K562 (cell line): ENCODE results near the gene GALNS. TPM values are rescaled to one million over a fixed set of nuclear protein-coding genes. Genes with fewer than 3 reads are reported as not detected.
A peak's percentile ranks its signal among the peaks of the same experiment; 100 is the strongest.

Experiments
- CXXC5 ChIP-seq: fragments of 250-450 bp; sonication (Bioruptor Pico); IDR thresholded peaks from 2 replicates; pipeline ENCODE4 v1.8.0; 2022; ENCODE audit warnings: inconsistent platforms, mild to moderate bottlenecking, moderate library complexity
- GABPA ChIP-seq: fragments of 200-800 bp; sonication (Bioruptor generic); conservative IDR thresholded peaks from 2 replicates; pipeline ENCODE4 v1.6.1; 2016; ENCODE audit warnings: low read depth, missing genetic modification characterization, missing compliant biosample characterization
- HDGF ChIP-seq: fragments of 450-650 bp; IDR thresholded peaks from 2 replicates; pipeline ENCODE4 v1.6.1; 2016
- KDM2B ChIP-seq: fragments of 250-450 bp; sonication (Bioruptor Pico); IDR thresholded peaks from 2 replicates; pipeline ENCODE4 v1.8.0; 2021; ENCODE audit warnings: mild to moderate bottlenecking, moderate library complexity
- MED1 ChIP-seq: sonication (generic); formaldehyde crosslinking; IDR thresholded peaks from 2 replicates; pipeline ENCODE4 v1.8.1; 2023; ENCODE audit warnings: missing genetic modification reagents, borderline replicate concordance
- NBN ChIP-seq: fragments of 450-650 bp; IDR thresholded peaks from 2 replicates; pipeline ENCODE4 v1.6.1; 2016; ENCODE audit warnings: low read depth, mild to moderate bottlenecking
- SAFB2 ChIP-seq: fragments of 200-400 bp; formaldehyde crosslinking; IDR thresholded peaks from 2 replicates; pipeline ENCODE4 v1.6.1; 2018; ENCODE audit warnings: borderline replicate concordance, low read length, low read depth, moderate library complexity; ENCODE audit not compliant: severe bottlenecking
- SREBF1 ChIP-seq: fragments of 150-350 bp; IDR thresholded peaks from 2 replicates; pipeline ENCODE4 v1.6.1; 2014; ENCODE audit warnings: antibody characterized with exemption, low read depth, low read length, borderline replicate concordance
- STAG1 ChIP-seq: sonication (generic); formaldehyde crosslinking; IDR thresholded peaks from 2 replicates; pipeline ENCODE4 v1.5.0; 2020; ENCODE audit warnings: missing genetic modification reagents, borderline replicate concordance
- TAL1 ChIP-seq: fragments of 450-650 bp; IDR thresholded peaks from 2 replicates; pipeline ENCODE4 v1.6.1; 2016; ENCODE audit warnings: mild to moderate bottlenecking
- TBL1XR1 ChIP-seq, 2 experiments: IDR thresholded peaks; 2 replicates each; pipeline ENCODE4 v1.6.1; 2012; ENCODE audit warnings: improper control_type of control experiment in 2 of 2, low read length in 2 of 2, mild to moderate bottlenecking in 1 of 2
- TCF7 ChIP-seq: sonication (generic); IDR thresholded peaks from 2 replicates; pipeline ENCODE4 v1.6.1; 2016; ENCODE audit warnings: antibody characterized with exemption, borderline replicate concordance
- TSC22D4 ChIP-seq: fragments of 450-650 bp; IDR thresholded peaks from 2 replicates; pipeline ENCODE4 v1.6.1; 2016; ENCODE audit warnings: missing genetic modification characterization, missing biosample characterization, control low read depth
- ZNF12 ChIP-seq: sonication (generic); formaldehyde crosslinking; IDR thresholded peaks from 2 replicates; pipeline ENCODE4 v1.4.0; 2020; ENCODE audit warnings: mild to moderate bottlenecking, missing genetic modification reagents
- ZNF175 ChIP-seq: fragments of 200-800 bp; sonication (Bioruptor generic); IDR thresholded peaks from 2 replicates; pipeline ENCODE4 v1.6.1; 2016; ENCODE audit warnings: low read depth, mild to moderate bottlenecking, missing genetic modification characterization, missing compliant biosample characterization
- ZNF239 ChIP-seq: fragments of 250-450 bp; sonication (Bioruptor Pico); IDR thresholded peaks from 2 replicates; pipeline ENCODE4 v1.4.0; 2020; ENCODE audit warnings: mild to moderate bottlenecking
- ZNF644 ChIP-seq: fragments of 200-800 bp; sonication (Bioruptor generic); IDR thresholded peaks from 2 replicates; pipeline ENCODE4 v1.6.1; 2016; ENCODE audit warnings: low read depth, missing genetic modification characterization, missing compliant biosample characterization
- ZNF75A ChIP-seq: fragments of 450-650 bp; formaldehyde crosslinking; IDR thresholded peaks from 2 replicates; pipeline ENCODE4 v1.4.0; 2020; ENCODE audit warnings: mild to moderate bottlenecking
- polyA plus RNA-seq, 8 experiments: library from polyadenylated mRNA; depleted of rRNA in 4 of 8; stranded (reverse) in 5 of 8; unstranded in 3 of 8; fragments of >200 nt; fragmentation: Nextera tagmentation in 2 of 8; fragmentation: Illumina TruSeq in 1 of 8; extraction: Ambion mirVana in 2 of 8; extraction: Trizol in 1 of 8; gene quantifications; 2 replicates each; pipeline versions ENCODE4 v1.2.1 to v1.2.3, GENCODE V29; 2011 to 2014; ENCODE audit warnings: inconsistent platforms in 1 of 8, missing spikeins in 1 of 8
- total RNA-seq, 7 experiments: library from RNA; depleted of rRNA in 6 of 7; stranded (reverse); fragments of >200 nt in 6 of 7; fragmentation: Illumina TruSeq in 2 of 7; extraction: Trizol in 2 of 7; gene quantifications; 2 replicates each; pipeline versions ENCODE4 v1.2.1 to v1.2.3, GENCODE V29; 2011 to 2021; ENCODE audit warnings: low replicate concordance in 1 of 7
- TF ChIP-seq, protein P1 (sequence below): fragments of 250-450 bp; sonication (Bioruptor Pico); IDR thresholded peaks from 2 replicates; pipeline ENCODE4 v1.4.0; 2020; ENCODE audit warnings: borderline replicate concordance
- TF ChIP-seq, protein P2 (sequence below): fragments of 250-450 bp; sonication (Bioruptor Pico); IDR thresholded peaks from 2 replicates; pipeline ENCODE4 v1.5.0; 2021; ENCODE audit warnings: mild to moderate bottlenecking, borderline replicate concordance
- TF ChIP-seq, protein P3 (sequence below): sonication (generic); formaldehyde crosslinking; IDR thresholded peaks from 2 replicates; pipeline ENCODE4 v1.8.0; 2023; ENCODE audit warnings: mild to moderate bottlenecking, missing genetic modification reagents
- TF ChIP-seq, protein P4 (sequence below): sonication (generic); formaldehyde crosslinking; IDR thresholded peaks from 2 replicates; pipeline ENCODE4 v1.4.0; 2020; ENCODE audit warnings: mild to moderate bottlenecking, missing genetic modification reagents

Gene GALNS
- total and polyA plus RNA-seq, 9 of the 15 experiments (the other 6 are each of a cell fraction or from before 2014, with no cell fraction given), result 0.38 to 13.2 (median 4.3) TPM

DNA sequence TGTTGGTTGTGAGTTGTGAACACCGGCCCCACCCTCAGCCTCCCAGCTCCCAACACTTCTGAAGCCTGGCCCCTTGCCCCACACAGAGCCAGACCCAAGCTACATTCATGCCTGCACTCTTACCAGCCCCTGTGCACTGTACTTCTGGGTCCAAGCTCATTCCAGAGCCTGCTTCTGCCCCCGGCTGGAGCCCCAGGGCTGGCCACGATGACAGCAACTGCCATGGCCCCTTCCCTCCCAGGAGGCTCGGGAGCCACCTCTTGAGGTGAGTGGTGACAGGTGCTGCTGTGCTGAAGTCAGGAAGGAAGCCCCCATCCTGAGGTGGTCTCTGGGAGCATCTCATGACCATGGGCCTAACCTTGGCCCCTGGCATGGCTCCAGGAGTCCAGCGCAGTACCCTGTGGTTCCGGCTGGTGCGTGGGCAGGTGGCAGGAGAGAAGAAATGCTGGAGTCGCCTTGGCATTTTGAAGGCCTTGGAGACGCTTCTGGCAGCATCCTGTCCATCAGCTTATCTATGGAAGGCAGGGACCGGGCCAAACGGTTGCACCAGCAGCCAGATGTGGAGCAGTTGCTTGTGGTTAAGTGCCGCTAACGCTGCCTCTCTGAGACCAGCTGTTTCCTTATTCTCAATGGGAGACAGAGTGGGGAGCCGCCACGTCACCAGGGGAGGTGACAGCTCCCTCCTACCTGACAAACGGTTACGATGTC is 57.0 kb downstream of the GALNS start (continued):
- TF ChIP-seq, protein P1, sequence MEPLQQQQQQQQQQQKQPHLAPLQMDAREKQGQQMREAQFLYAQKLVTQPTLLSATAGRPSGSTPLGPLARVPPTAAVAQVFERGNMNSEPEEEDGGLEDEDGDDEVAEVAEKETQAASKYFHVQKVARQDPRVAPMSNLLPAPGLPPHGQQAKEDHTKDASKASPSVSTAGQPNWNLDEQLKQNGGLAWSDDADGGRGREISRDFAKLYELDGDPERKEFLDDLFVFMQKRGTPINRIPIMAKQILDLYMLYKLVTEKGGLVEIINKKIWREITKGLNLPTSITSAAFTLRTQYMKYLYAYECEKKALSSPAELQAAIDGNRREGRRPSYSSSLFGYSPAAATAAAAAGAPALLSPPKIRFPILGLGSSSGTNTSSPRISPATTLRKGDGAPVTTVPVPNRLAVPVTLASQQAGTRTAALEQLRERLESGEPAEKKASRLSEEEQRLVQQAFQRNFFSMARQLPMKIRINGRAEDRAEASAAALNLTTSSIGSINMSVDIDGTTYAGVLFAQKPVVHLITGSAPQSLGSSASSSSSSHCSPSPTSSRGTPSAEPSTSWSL (CRISPR knock-in tag), result no peak
- TF ChIP-seq ZNF75A (CRISPR knock-in tag) (no peak), MED1 (no peak), TBL1XR1 (IDR thresholded peaks at IDR 0.05; ENCODE audit: low read length in 2 of 2) (peak in 1 of 2 experiments; percentile 38; a peak in 1 of 4 replicates), SAFB2 (no peak), TCF7 (0 out of 2 replicates have a peak, but pooled peaks have one; percentile 23), TSC22D4 (tag) (no peak), CXXC5 (CRISPR knock-in tag) (peak; percentile 87), ZNF175 (peak; percentile 77; the same call in 1 of the 2 replicates), ZNF239 (no peak), KDM2B (CRISPR knock-in tag) (no peak), TAL1 (peak; percentile 86), ZNF644 (tag) (no peak), ZNF12 (CRISPR knock-in tag) (no peak), SREBF1 (no peak), GABPA (tag) (peak; percentile 52; the same call in 1 of the 2 replicates), HDGF (no peak), STAG1 (CRISPR knock-in tag) (no peak), NBN (0 out of 2 replicates have a peak, but pooled peaks have one; percentile 38)
- TF ChIP-seq, protein P2, sequence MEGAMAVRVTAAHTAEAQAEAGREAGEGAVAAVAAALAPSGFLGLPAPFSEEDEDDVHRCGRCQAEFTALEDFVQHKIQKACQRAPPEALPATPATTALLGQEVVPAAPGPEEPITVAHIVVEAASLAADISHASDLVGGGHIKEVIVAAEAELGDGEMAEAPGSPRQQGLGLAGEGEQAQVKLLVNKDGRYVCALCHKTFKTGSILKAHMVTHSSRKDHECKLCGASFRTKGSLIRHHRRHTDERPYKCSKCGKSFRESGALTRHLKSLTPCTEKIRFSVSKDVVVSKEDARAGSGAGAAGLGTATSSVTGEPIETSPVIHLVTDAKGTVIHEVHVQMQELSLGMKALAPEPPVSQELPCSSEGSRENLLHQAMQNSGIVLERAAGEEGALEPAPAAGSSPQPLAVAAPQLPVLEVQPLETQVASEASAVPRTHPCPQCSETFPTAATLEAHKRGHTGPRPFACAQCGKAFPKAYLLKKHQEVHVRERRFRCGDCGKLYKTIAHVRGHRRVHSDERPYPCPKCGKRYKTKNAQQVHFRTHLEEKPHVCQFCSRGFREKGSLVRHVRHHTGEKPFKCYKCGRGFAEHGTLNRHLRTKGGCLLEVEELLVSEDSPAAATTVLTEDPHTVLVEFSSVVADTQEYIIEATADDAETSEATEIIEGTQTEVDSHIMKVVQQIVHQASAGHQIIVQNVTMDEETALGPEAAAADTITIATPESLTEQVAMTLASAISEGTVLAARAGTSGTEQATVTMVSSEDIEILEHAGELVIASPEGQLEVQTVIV, result no peak
- TF ChIP-seq, protein P3, sequence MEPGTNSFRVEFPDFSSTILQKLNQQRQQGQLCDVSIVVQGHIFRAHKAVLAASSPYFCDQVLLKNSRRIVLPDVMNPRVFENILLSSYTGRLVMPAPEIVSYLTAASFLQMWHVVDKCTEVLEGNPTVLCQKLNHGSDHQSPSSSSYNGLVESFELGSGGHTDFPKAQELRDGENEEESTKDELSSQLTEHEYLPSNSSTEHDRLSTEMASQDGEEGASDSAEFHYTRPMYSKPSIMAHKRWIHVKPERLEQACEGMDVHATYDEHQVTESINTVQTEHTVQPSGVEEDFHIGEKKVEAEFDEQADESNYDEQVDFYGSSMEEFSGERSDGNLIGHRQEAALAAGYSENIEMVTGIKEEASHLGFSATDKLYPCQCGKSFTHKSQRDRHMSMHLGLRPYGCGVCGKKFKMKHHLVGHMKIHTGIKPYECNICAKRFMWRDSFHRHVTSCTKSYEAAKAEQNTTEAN (CRISPR knock-in tag), result no peak
- TF ChIP-seq, protein P4, sequence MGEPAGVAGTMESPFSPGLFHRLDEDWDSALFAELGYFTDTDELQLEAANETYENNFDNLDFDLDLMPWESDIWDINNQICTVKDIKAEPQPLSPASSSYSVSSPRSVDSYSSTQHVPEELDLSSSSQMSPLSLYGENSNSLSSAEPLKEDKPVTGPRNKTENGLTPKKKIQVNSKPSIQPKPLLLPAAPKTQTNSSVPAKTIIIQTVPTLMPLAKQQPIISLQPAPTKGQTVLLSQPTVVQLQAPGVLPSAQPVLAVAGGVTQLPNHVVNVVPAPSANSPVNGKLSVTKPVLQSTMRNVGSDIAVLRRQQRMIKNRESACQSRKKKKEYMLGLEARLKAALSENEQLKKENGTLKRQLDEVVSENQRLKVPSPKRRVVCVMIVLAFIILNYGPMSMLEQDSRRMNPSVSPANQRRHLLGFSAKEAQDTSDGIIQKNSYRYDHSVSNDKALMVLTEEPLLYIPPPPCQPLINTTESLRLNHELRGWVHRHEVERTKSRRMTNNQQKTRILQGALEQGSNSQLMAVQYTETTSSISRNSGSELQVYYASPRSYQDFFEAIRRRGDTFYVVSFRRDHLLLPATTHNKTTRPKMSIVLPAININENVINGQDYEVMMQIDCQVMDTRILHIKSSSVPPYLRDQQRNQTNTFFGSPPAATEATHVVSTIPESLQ (CRISPR knock-in tag), result no peak
